ENCODE results near the gene THOC6.

Gene THOC6

DNA sequence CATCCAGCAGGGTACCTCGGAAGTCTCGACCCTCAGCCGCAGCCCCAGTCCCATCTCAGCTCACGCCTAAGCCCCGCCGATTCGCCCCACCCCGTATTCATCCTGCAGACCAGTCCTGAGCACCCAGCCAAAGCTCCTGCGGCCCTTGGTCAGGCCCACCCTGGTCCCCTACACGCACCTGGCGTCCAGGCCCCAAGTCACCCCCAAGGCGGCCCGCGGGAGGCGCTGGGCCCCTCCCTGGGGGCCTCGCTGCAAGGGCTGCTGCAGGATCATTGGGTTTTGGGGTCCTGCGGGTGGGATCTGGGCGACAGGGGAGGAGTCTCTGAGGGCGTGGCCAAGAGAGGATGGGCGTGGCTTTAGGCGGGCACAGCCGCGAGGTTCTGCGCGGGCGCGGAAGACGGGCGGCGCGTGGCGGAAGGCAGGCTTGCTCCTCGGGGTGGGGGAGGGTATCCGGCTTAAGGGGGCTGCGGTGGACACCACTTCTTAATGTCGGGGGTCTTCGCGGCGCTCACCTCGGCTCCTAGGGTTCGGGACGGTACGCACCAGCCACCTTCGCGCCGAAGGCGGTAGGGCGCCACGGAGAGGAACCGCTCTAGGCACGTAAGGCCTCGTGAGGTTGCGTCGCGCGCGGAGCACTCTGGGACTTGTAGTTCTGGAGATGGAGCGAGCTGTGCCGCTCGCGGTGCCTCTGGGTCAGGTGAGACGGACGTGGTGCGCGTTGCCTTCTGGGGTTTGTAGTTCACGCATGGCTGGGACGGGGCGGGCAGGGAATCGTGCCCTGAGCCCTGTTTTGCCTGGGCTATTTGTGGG, at the start of gene THOC6, which contains the start of gene HCFC1R1:
THOC6 (plus strand) TSS at position 367 of the 810 bp plus-strand sequence; CDS start at position 659, 292 bp downstream.
HCFC1R1 (minus strand) TSS at position 274 of the 810 bp plus-strand sequence; CDS start at position 273, 1 bp downstream.
- peak; percentile 78 for TF ChIP-seq TCF12 (IDR thresholded peaks at IDR 0.05; ENCODE audit: low read depth)
- TF ChIP-seq CEBPB (IDR thresholded peaks at IDR 0.05) = peak; percentile 22; the same call in 1 of the 2 replicates
- 0 out of 2 replicates have a peak, but pooled peaks have one; percentile 10 for TF ChIP-seq REST (IDR thresholded peaks at IDR 0.05; ENCODE audit: low read depth)
- TF ChIP-seq YY1 (IDR thresholded peaks at IDR 0.05; ENCODE audit: low read depth) = 0 out of 2 replicates have a peak, but pooled peaks have one; percentile 9
- TF ChIP-seq, protein P1, sequence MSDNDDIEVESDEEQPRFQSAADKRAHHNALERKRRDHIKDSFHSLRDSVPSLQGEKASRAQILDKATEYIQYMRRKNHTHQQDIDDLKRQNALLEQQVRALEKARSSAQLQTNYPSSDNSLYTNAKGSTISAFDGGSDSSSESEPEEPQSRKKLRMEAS (IDR thresholded peaks at IDR 0.05) = peak; percentile 94
- TF ChIP-seq USF1 (IDR thresholded peaks at IDR 0.05) = peak; percentile 97
- TF ChIP-seq TAF1 (IDR thresholded peaks at IDR 0.05; ENCODE audit: low read depth) = peak; percentile 48; the same call in 1 of the 2 replicates
- TF ChIP-seq EP300 (IDR thresholded peaks at IDR 0.05; ENCODE audit: borderline replicate concordance) = peak; percentile 59; the same call in 1 of the 2 replicates
- TF ChIP-seq ZBTB7A (IDR thresholded peaks at IDR 0.05; ENCODE audit: low read depth) = peak; percentile 95
- no peak; the same call in 1 of the 2 replicates for TF ChIP-seq NFIC (IDR thresholded peaks at IDR 0.05)
- peak; percentile 33; the same call in 1 of the 2 replicates for TF ChIP-seq FOXM1 (IDR thresholded peaks at IDR 0.05; ENCODE audit: borderline replicate concordance, low read depth)
- TF ChIP-seq EGR1 (IDR thresholded peaks at IDR 0.05) = no peak; the same call in 1 of the 2 replicates
- TF ChIP-seq RAD21 (IDR thresholded peaks at IDR 0.05; ENCODE audit: low read depth) = no peak
- TF ChIP-seq TEAD4 (IDR thresholded peaks at IDR 0.05) = peak; percentile 4
- TF ChIP-seq CREB1 (IDR thresholded peaks at IDR 0.05; ENCODE audit: low read depth) = peak; percentile 79

- TF ChIP-seq TCF12 (IDR thresholded peaks at IDR 0.05; ENCODE audit: low read depth) (no peak), USF1 (IDR thresholded peaks at IDR 0.05) (no peak), CREB1 (IDR thresholded peaks at IDR 0.05; ENCODE audit: low read depth) (no peak), RAD21 (IDR thresholded peaks at IDR 0.05; ENCODE audit: low read depth) (no peak), EGR1 (IDR thresholded peaks at IDR 0.05) (no peak), TEAD4 (IDR thresholded peaks at IDR 0.05) (no peak), EP300 (IDR thresholded peaks at IDR 0.05; ENCODE audit: borderline replicate concordance) (no peak), CEBPB (IDR thresholded peaks at IDR 0.05) (no peak), TAF1 (IDR thresholded peaks at IDR 0.05; ENCODE audit: low read depth) (no peak)
Measured at GRCh38 chr16:2974319-2975056, 49.3 kb upstream of the THOC6 start.

- TF ChIP-seq TEAD4 (IDR thresholded peaks at IDR 0.05) (no peak), USF1 (IDR thresholded peaks at IDR 0.05) (no peak), FOXM1 (IDR thresholded peaks at IDR 0.05; ENCODE audit: borderline replicate concordance, low read depth) (no peak), NFIC (IDR thresholded peaks at IDR 0.05) (no peak), REST (IDR thresholded peaks at IDR 0.05; ENCODE audit: low read depth) (no peak), TAF1 (IDR thresholded peaks at IDR 0.05; ENCODE audit: low read depth) (no peak), CREB1 (IDR thresholded peaks at IDR 0.05; ENCODE audit: low read depth) (no peak), TCF12 (IDR thresholded peaks at IDR 0.05; ENCODE audit: low read depth) (no peak), EGR1 (IDR thresholded peaks at IDR 0.05) (no peak), RAD21 (IDR thresholded peaks at IDR 0.05; ENCODE audit: low read depth) (no peak), ZBTB7A (IDR thresholded peaks at IDR 0.05; ENCODE audit: low read depth) (no peak), YY1 (IDR thresholded peaks at IDR 0.05; ENCODE audit: low read depth) (no peak), CEBPB (IDR thresholded peaks at IDR 0.05) (no peak), EP300 (IDR thresholded peaks at IDR 0.05; ENCODE audit: borderline replicate concordance) (no peak)
- TF ChIP-seq, protein P1 (IDR thresholded peaks at IDR 0.05) = no peak
Measured at GRCh38 chr16:2975161-2975795, 48.6 kb upstream of the THOC6 start.

GRCh38 chr16:2976201-2976600, 47.6 kb upstream of the THOC6 start:
- TF ChIP-seq, protein P1 (IDR thresholded peaks at IDR 0.05) = no peak
- no peak for TF ChIP-seq EGR1 (IDR thresholded peaks at IDR 0.05)
- TF ChIP-seq NFIC (IDR thresholded peaks at IDR 0.05) = no peak
- TF ChIP-seq TCF12 (IDR thresholded peaks at IDR 0.05; ENCODE audit: low read depth) = no peak
- TF ChIP-seq REST (IDR thresholded peaks at IDR 0.05; ENCODE audit: low read depth) = no peak
- no peak for TF ChIP-seq FOXM1 (IDR thresholded peaks at IDR 0.05; ENCODE audit: borderline replicate concordance, low read depth)
- no peak for TF ChIP-seq CEBPB (IDR thresholded peaks at IDR 0.05)
- no peak for TF ChIP-seq CREB1 (IDR thresholded peaks at IDR 0.05; ENCODE audit: low read depth)
- no peak for TF ChIP-seq YY1 (IDR thresholded peaks at IDR 0.05; ENCODE audit: low read depth)
- no peak for TF ChIP-seq RAD21 (IDR thresholded peaks at IDR 0.05; ENCODE audit: low read depth)
- no peak for TF ChIP-seq USF1 (IDR thresholded peaks at IDR 0.05)
- TF ChIP-seq EP300 (IDR thresholded peaks at IDR 0.05; ENCODE audit: borderline replicate concordance) = no peak
- TF ChIP-seq TAF1 (IDR thresholded peaks at IDR 0.05; ENCODE audit: low read depth) = no peak
- no peak for TF ChIP-seq ZBTB7A (IDR thresholded peaks at IDR 0.05; ENCODE audit: low read depth)

Measured in Ishikawa (cell line).